NCI-H524 treated with DMSO at 0.1 percent for 48 hours (cell line): ENCODE data around the gene LNX1.
A peak's percentile ranks its signal among the peaks of the same experiment; 100 is the strongest.

Experiments used
- DNase-seq: peaks from one replicate; lab custom pipeline; 2025; lab: John Stamatoyannopoulos, UW

Gene LNX1

DNA sequence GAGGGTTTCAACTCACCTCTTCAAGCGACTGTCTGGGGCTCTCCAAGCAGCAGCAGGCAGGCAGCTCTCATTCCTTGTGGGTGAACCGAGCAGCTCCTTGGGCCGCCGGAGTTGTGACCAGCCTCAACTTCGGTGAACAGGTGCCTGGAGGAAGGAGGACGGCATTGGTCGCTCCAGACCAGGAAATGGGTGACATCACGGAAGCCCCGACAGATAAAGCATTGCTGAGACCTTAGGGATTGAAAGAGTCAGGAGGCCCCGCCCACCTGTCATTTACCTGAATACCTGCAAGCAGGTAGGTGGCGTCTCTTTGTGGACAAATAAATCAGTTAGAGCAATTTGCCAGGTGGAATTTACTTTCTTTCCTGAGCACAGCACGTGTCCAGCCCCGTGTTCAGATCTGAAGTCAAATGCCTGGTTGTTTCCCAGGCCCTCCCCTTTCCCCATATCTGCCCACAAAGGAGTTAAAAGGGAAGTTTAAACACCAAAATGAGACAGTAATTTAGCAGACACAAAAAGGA, at the start of gene LNX1:
Gene LNX1, minus strand, starts transcription at position 115 of the 521 bp plus-strand sequence. CDS start 17,484 bp downstream, outside the sequence.
- DNase-seq, result no peak

DNA sequence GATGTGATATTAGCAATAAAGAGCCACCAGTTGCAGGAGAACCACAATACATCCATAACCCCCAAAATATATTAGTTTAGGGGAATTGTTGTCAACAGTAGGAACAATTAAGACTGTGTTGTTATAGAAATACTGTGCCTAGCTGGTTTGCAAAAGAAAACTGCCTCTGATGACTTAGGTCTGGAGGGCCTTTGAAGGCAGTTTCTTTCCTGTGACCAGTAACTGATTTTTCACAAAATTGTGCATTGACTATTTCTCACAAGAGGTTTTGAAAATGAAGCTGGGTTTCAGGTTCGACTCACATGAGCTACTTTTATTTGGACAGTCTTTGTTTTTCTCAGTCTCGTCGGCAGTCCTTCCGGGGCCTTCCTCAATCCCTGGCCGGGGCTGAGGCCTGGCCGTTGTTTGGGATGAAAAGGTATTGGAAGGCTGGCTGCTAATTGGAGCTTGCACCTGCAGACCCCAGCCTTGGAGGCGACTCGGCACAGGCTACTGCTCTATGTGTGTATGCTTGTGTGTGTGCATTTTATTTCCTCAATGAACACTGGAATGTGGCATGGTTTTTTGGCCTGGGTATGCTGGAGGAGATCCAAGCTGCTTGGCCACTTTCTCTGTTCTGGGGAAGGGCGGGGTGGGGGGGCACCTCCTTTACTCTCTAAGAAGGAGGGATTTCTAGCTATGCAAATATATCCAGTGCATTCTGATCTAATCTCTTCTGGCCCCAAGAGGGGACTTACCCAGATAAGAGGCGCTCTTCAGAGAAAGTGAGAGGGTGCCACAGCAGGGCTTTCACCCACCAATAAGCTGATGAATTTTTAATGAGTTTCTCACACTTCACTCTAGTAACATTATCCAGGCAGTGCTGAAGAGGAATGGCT, 49.5 kb upstream of the LNX1 start:
- DNase-seq, result peak; percentile 83

DNA sequence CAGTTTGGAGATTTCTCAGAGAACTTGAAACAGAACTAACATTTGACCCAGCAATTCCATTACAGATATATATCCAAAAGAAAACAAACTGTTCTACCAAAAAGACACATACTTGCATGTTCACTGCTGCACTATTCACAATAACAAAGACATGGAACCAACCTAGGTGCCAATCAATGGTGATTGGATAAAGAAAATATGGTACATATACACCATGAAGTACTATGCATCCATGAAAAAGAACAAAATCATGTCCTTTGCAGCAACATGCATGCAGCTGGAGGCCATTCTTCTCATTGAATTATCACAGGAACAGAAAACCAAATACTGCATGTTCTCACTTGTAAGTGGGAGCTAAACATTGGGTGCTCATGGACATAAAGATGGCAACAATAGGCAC, 47.6 kb upstream of the LNX1 start:
- no peak for DNase-seq

DNA sequence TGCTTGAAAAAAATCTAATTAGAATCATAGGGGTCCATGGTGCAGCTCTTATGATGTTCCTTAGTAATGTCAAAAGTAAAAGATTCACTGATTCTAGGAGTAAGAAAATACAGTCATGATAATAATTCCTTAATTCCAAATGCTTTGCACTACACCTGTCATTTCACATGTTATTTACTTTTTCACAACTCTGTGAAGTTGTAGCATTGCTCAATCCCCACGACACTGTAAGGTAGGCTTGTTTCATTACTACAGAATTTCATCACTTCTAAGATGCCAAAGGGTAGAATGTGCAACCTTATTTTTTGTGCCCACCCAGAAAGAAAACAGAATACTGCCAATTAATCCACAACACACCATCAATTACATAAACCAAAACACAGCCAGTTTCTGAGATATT, 46.1 kb upstream of the LNX1 start:
- DNase-seq, result no peak

DNA sequence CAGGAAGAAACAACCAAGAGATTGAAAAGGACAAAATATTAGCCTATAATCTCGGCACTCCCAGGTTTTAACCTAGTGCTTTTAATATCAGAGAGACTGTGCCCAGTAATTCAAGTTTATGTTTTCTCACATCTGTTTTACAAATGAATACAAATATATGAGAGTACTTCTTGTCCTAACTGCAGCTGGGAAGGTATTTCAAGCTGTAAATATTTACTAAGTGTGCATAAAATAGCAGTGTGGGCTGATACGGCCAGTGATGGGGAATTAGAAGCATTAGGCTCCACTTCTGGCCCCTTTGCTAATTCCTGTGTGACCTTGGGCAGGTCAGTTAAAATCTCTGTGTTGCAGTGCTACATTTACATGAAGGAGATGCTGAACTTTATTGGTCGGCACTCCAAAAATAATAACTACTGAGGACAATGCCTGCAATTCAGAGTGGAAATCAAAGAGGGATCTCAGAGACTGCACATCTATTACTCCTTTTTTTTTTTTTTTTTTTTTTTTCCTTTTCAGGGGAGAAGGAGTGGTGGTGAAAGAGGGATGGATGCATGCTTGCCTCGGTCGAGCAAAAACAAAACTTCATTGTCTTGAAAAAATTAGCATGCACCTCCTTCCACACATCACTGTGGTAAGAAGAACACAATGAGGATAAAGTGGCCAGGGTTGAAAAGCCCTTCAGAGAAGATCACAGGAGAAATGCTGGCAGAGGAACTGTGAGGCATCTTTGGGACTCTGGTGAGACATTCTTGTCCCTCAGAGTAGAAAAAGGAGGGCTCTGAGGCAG, 44.6 kb upstream of the LNX1 start:
- no peak for DNase-seq

DNA sequence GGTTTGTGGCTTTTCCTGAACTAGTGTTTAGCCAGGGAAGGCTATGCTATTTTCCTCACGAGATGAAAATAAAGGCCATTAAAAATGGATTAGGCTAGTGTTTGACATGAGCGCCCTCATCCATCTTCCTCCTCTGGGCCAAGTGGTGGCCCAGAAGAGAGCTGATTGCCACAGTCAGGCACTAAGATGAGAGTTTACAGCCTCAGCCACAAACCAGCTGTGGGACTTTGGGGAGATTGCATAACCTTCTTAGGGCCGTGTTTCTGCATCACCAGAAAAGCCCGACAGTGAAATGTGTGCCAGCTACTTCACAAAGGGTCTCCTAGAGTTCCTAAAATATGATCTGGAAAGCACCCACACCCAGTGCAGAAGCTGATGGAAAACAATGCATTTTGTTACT, 42.3 kb upstream of the LNX1 start:
- DNase-seq, result no peak

DNA sequence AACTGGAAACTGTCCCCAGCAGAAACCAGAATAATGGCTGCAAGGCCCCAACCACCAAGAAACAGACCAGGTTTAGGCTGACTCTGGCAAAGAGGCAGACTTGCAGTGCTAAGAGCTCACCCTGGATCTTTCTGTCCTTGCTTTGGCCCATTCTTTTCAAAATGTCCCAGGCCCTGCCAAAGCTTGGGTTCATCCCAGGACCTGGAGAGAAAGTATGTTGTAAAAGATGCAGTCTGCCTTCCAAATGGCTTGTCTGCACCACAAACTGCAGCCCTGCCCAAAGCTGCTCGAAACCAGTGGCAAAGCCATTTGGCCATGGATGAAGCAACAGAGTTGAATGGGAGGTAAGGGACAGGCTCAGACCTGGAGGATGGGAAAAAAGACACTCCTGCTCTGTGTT, 38.0 kb upstream of the LNX1 start:
- DNase-seq, result no peak

DNA sequence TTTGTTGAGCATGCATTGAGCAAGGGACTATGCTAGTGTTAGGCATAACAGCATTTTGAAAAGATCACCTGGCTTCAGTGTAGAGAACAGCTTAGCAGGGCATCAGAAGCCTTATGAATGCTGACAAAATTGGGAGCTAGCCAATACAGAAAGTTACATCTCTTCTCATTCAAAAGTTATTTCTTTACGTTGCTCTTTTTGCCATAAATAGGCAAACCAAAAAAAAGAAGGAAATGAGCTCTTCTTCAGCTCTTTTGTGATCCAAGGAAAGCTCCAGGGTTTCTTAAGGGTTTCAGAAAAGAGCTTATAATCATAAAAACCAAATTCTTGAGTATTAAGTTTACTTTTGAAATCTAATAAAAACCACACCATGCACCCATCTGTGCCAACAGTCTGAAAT, 35.2 kb upstream of the LNX1 start:
- no peak for DNase-seq

DNA sequence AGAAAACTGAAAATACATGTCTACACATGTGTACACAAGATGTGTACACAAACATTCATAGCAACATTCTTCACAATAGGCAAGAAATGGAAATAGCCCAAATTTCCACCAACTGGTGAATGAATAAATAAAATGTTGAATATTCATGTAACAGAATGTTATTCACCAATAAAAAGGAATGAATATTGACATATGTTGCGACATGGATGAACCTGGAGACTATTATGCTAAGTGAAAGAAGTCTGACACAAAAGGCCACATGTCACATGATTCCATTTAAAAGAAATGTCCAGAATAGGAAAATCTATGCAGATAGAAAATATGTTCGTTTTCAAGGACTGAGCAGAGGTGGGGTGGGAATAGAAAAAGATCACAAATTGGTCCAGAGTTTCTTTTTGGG, 34.6 kb upstream of the LNX1 start:
- DNase-seq, result no peak

DNA sequence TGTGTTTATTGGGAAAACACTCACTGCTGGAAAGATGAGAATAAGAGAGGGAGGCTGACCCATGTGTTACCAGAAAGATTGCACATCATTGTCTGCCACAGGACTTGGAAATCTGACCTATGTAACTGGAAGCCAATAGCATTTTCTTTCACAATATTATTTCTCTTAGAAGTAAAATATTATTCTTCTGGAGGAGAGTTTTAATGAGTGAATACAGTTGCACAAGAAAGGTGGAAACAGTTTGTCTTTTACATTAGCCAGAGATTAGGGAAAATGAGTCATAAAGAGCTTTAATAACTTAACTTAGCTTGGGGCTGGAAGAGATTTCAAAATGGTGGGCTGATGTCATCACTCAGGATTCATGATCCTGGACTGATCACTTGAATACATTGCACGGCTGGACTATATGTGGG, 31.5 kb upstream of the LNX1 start:
- DNase-seq, result no peak

DNA sequence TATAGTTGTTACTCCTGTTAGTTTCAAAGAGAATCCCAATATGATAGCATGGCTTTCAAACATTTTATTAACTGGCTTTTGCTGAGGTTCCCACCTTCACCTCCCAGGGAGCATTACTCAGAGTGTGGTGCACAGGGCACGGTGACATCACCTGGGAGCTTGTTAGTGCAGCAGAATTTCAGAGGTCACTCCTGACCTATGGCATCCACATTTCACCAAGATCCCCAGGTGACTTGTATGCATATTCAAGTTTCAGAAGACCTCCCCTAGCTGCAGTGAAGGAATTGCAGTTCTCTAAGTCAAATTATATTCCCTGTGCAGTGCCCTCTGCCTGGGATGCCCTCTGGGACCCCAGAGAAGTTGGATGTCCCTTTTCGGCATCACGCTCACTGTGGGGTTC, 29.7 kb upstream of the LNX1 start:
- no peak for DNase-seq

DNA sequence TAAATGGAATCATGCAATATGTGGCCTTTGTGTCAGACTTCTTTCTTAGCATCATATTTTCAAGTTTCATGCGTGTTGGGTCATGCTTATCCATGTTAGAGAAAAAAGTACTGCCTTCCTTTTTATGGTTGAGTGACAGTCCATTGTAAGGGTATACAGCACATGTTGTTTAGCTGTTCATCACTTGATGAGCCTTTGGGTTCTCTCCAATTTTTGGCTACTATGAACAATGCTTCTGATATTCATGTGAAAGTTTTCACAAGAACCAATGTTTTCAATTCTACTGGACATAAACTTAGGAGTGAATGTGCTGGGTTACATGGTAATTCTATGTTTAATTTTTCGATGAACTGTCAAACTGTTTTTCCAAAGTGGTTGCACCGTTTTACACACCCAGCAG, 28.1 kb upstream of the LNX1 start:
- DNase-seq, result no peak

DNA sequence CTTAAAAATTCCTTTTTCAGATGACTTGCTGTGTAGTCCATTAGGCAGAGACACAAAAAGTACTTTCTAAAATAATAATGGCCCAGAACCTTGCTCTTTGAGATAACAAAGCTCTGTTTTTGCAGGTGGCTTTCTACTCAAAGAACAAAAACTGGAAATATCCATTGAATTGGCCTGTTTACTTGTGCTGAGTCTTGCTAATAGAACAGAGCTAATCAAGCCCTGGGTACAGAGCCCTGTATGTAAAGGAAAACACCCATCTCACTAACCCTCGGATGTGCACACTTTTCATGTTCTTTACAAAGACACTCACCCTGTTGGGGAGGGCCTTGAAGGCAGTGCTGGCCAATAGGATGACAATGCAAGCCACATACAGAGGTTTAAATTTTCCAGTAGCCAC, 27.0 kb upstream of the LNX1 start:
- DNase-seq, result no peak

DNA sequence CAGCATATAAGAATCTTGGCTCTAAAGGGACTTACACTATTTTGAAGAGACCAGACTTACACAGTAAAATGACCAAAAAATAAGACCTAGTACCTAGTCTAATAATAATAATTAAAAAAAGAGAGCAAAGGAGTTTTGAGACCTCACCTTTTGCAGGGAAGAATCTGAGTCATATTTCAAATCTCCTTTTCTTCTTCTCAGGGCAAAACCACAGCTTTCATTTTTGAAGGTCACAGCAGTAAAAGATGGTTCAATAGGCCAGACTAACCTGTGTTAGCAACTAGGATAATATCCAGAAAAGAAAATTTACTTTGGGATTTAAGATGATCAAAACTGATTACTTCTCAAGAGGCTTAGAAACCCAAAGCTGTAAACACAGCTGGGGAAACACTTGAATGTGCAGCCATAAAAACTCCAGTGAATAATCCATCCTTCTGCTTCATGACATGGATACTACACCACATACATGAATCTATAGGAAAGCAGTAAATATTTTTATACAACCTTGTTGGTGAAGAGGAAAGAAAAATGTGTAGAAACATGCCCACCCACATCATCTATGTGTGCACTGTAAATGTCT, 25.9 kb upstream of the LNX1 start:
- peak; percentile 66 for DNase-seq

DNA sequence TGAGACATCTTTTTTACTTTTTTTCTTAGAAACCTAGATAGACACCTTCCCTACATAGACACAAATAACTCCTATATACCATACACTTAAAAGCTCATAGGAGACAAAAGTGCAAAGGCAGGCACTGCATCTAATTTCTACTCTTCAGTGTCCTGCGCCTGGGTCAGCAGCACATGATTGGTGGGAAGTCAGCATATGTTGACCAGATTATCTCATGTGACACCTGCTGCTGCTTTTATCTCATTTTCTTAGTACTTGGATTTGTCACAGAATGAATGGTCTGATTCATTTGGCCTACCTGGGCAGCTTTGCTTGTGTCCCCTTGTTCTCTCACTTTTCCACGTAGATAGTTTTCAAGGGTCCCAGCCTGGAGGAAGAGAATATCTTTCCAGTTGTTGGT, 24.9 kb upstream of the LNX1 start:
- peak; percentile 15 for DNase-seq

DNA sequence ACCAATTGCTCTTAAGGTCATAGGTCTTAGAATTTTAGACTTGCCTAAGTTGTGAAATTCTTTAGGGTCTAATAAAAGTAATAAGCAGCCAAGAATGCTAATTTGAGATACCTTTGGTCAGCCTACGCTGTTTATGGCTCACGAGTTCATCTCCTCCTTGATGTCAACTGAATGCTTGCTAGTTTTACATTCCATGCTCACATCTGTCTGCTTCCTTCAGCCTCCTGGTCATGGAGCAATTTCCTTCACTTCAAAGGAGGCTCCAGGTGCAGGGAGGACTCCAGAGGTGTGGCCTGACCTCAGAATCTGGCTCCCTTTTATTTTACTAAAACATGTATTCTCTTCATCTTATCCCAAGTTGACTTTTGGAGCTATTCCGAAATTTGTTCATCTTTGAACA, 23.3 kb upstream of the LNX1 start:
- DNase-seq, result no peak

DNA sequence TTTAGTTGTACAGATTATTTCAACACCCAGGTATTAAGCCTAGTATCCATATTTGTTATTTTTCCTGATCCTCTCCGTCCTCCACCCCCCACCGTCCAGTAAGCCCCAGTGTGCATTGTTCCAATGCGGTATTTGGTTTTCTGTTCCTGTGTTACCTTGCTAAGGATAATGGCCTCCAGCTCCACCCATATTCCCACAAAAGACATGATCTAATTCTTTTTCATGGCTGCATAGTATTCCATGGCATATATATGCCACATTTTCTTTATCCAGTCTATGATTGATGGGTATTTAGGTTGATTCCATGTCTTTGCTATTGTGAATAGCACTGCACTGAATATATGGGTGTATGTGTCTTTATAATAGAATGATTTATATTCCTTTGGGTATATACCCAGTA, 22.1 kb upstream of the LNX1 start:
- no peak for DNase-seq

DNA sequence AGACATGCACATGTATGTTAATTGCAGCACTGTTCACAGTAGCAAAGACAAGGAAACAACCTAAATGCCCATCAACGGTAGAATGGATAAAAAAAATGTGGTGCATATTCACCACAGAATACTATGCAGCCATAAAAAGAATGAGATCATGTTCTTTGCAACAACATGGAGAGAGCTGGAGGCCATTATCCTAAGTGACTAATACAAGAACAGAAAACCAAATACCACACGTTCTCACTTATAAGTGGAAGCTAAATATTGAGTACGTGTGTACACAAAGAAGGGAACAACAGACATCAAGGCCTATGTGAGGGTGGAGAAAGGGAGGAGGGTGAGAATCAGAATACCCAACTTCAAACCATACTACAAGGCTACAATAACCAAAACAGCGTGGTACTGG, 17.4 kb upstream of the LNX1 start:
- DNase-seq, result no peak

DNA sequence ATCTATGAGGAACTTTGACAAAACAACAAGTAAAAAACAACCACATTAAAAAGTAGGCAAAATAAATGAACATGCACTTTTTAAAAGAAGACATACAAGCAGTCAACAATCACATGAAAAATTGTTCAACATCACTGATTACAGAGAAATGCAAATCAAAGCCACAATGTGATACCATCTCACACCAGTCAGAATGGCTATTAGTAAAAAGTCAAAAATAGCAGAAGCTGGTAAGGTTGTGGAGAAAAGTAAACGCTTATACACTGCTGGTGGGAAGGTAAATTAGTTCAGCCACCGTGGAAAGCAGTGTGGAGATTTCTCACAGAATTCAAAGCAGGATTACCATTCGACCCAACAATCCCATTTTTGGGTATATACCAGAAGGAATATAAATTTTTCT, 17.0 kb upstream of the LNX1 start:
- DNase-seq, result no peak

DNA sequence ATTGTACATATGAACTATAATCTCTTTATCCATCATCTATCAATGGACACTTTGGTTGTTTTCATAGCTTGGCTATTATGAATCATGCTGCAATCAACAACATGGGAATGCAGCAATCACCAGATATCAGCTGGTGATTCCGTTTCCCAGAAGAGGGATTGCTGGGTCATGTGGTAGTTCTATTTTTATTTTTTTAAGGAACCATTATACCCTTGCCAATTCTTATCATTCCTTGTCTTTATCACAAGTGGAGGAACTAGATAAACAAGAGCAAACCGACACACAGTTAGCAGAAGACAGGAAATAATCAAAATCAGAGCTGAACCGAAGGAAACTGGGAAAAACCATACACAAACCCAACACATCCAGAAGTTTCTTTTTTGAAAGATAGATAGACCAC, 14.5 kb upstream of the LNX1 start:
- DNase-seq, result no peak

DNA sequence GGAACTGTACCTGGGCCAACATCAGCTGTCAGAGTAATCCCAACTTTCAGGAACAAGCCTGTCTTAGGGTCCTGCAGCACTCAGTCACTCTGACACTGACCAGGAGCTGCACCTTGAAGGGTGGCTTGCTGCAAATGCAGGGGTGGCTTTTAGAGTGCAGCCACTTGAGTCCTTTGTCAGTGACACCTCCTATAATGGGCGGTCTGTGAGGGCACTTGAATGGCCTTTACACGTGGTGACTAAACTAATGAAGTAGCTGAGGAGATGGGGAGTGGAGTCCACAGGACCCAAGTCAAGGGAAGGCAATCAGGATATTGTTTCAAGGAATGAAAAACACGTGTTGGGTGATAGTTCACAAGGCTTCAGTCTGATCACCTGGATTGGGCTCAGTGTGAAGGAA, 11.1 kb upstream of the LNX1 start:
- no peak for DNase-seq

DNA sequence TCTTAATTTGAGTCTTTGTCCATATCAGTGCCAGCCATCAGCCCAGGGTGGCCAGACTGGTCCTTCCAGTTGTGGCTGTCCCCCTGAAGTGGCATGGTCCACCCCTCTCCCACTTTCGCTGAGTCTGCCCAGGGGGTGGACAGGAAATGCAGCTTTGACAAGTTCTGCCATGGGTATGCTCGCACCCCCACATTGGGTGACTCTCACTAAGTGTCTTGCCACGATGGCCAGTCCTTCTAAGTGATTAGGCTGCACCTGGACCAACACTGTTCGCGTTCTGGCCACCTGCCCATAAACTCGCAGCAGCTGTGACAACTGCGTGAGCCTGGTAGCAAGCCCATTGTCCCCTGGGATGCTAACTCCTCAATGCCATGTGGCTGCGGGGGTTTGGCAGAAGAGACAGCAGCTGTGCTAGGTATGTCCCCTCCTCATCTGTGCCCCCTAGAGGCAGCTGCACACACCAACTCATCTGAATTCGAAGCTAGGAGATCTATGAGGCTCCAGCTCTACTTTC, 10.0 kb upstream of the LNX1 start:
- DNase-seq, result peak; percentile 86

DNA sequence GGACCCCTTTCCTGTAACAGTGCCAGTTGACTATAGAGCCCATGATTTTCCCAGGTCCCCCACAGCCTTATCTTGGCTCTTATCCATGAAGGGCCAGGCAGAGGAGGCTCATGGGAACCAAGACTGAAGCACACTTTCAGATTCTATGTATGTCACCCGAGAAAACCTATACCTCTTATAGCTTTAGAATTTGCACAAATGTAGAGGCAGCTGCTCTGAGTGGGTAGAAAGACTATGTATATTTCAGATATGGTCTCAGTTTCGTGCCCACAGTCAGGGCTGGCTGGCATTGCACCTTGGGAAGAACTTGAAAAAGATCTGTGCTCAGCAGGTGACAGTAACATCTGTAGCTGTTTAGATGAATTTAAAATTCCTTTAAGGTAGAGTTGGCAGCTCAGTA, 8.3 kb upstream of the LNX1 start:
- DNase-seq, result no peak
